PFSK-1 (cell line): ENCODE results near the gene GRIK1.

ENCODE experiments used
- FOXP2 ChIP-seq: optimal IDR thresholded peaks from 2 replicates; pipeline ENCODE3; 2011; ENCODE audit warnings: borderline replicate concordance, control low read depth, inconsistent platforms; ENCODE audit not compliant: insufficient read depth; ENCODE audit errors: extremely low read length, extremely low read depth
- POLR2AphosphoS5 ChIP-seq: IDR thresholded peaks from 2 replicates; pipeline ENCODE4 v1.6.1; 2012; ENCODE audit warnings: low read depth, mild to moderate bottlenecking, control low read depth, low read length, moderate library complexity
- REST ChIP-seq, 2 experiments: IDR thresholded peaks; 2 replicates each; pipeline versions ENCODE4 v1.6.1 to v1.8.0; 2011 to 2012; ENCODE audit warnings: low read depth in 2 of 2, low read length in 2 of 2, control low read depth in 1 of 2, inconsistent platforms in 1 of 2, mild to moderate bottlenecking in 1 of 2, moderate library complexity in 1 of 2; ENCODE audit not compliant: insufficient read depth in 1 of 2
- SIN3A ChIP-seq: IDR thresholded peaks from 2 replicates; pipeline ENCODE4 v1.6.1; 2012; ENCODE audit warnings: mild to moderate bottlenecking, low read length, moderate library complexity, borderline replicate concordance; ENCODE audit not compliant: insufficient read depth
- TAF1 ChIP-seq: IDR thresholded peaks from 2 replicates; pipeline ENCODE4 v1.6.1; 2012; ENCODE audit warnings: low read length, control low read depth, borderline replicate concordance; ENCODE audit not compliant: insufficient read depth

GRIK1 gene

GRCh38 chr21:29568020-29568697 lies 371.6 kb downstream of the GRIK1 start:
- TF ChIP-seq REST (IDR thresholded peaks at IDR 0.05; ENCODE audit: insufficient read depth in 1 of 2, low read depth in 2 of 2, low read length in 2 of 2) (no peak), FOXP2 (no peak), POLR2AphosphoS5 (no peak), SIN3A (no peak), TAF1 (no peak)

- no peak for TF ChIP-seq POLR2AphosphoS5
Measured at GRCh38 chr21:29557931-29558725, 381.7 kb downstream of the GRIK1 start.

GRCh38 chr21:29557200-29557599 lies 382.6 kb downstream of the GRIK1 start:
- TF ChIP-seq TAF1 (no peak), FOXP2 (no peak), REST (IDR thresholded peaks at IDR 0.05; ENCODE audit: insufficient read depth in 1 of 2, low read depth in 2 of 2, low read length in 2 of 2) (no peak), SIN3A (no peak), POLR2AphosphoS5 (no peak)

GRCh38 chr21:29555601-29556000 lies 384.2 kb downstream of the GRIK1 start:
- TF ChIP-seq POLR2AphosphoS5 (no peak), TAF1 (no peak), SIN3A (no peak), REST (IDR thresholded peaks at IDR 0.05; ENCODE audit: insufficient read depth in 1 of 2, low read depth in 2 of 2, low read length in 2 of 2) (no peak), FOXP2 (no peak)

- TF ChIP-seq FOXP2: no peak
- TF ChIP-seq SIN3A: no peak
- TF ChIP-seq REST (IDR thresholded peaks at IDR 0.05; ENCODE audit: insufficient read depth in 1 of 2, low read depth in 2 of 2, low read length in 2 of 2): no peak
- TF ChIP-seq TAF1: no peak
Measured at GRCh38 chr21:29550205-29550604, 389.6 kb downstream of the GRIK1 start.
